ENCODE data around the gene TMEM170A. TPM values are rescaled to one million over a fixed set of nuclear protein-coding genes. Genes with fewer than 3 reads are reported as not detected.

The TMEM170A gene
- total RNA-seq, 1 experiment from 2014 or later, result 46.8 TPM

DNA sequence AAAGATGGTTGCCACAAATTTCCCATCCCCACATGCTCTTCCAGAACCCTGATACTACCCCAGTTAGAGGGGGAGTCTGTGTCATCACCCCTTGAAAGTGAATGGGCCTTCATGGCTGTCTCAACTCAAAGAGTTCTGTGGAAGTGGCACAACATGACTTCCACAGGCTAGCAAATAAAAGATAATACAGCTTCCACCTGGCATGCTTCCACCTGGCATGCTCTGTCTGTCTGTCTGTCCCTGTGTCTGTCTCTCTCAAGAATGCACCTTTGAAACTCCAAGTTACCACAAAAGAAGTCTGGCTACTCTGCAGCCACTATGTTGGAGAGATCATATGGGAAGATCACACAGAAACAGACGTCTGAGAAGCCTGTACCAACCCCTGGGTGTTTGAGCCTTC is 66.2 kb downstream of the TMEM170A start:
- no peaks in the 10 kb centered on the region for H3K27me3 Mint-ChIP-seq (ENCODE audit: low read depth)
- no peak overlapping the region for H3T11ph ChIP-seq (ENCODE audit: low read length)
- no peaks in the 10 kb centered on the region for H3K27me3 ChIP-seq (ENCODE audit: insufficient read depth, low read length)
- no peak overlapping the region for H3K27ac ChIP-seq (ENCODE audit: insufficient read length, low read depth, low read length)
- no peaks in the 10 kb centered on the region for H3K4me1 ChIP-seq (ENCODE audit: insufficient read depth, low read length)
- WGBS (ENCODE audit: extremely low coverage, insufficient read length, low lambda C conversion rate), result no CpG with 5 or more reads among the region's 1 CpG
- H3K36me3 Mint-ChIP-seq (ENCODE audit: insufficient read depth in 1 of 3, low read depth in 3 of 3), result peaks cover 15 to 34% (median 30%) of the 10 kb centered on the region in 3 experiments; a peak in 6 of 7 replicates
- H2BK12ac ChIP-seq (ENCODE audit: insufficient read length, low read depth, low read length), result no peak overlapping the region
- H3K14ac ChIP-seq (ENCODE audit: insufficient read depth, low read length), result no peak overlapping the region
- no peak overlapping the region for H3K9ac ChIP-seq (ENCODE audit: extremely low read depth, insufficient read length, low read length)
- H2AK5ac ChIP-seq (ENCODE audit: insufficient read length, low read length), result no peak overlapping the region
- TF ChIP-seq, protein P1, sequence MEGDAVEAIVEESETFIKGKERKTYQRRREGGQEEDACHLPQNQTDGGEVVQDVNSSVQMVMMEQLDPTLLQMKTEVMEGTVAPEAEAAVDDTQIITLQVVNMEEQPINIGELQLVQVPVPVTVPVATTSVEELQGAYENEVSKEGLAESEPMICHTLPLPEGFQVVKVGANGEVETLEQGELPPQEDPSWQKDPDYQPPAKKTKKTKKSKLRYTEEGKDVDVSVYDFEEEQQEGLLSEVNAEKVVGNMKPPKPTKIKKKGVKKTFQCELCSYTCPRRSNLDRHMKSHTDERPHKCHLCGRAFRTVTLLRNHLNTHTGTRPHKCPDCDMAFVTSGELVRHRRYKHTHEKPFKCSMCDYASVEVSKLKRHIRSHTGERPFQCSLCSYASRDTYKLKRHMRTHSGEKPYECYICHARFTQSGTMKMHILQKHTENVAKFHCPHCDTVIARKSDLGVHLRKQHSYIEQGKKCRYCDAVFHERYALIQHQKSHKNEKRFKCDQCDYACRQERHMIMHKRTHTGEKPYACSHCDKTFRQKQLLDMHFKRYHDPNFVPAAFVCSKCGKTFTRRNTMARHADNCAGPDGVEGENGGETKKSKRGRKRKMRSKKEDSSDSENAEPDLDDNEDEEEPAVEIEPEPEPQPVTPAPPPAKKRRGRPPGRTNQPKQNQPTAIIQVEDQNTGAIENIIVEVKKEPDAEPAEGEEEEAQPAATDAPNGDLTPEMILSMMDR (conservative IDR thresholded peaks at IDR 0.05), result no peak
- no peak overlapping the region for H2AFZ ChIP-seq (ENCODE audit: low read length)
- no peak overlapping the region for H2BK20ac ChIP-seq (ENCODE audit: low read depth, low read length, poor library complexity, severe bottlenecking)
- H3K4me2 ChIP-seq (ENCODE audit: insufficient read depth, insufficient read length, low read length), result no peak overlapping the region
- H3K23me2 ChIP-seq (ENCODE audit: insufficient read length, low read depth, low read length, poor library complexity, severe bottlenecking), result no peaks in the 10 kb centered on the region
- H4K8ac ChIP-seq (replicated peaks; ENCODE audit: insufficient read length, low read depth, low read length), result no peak overlapping the region
- H4K5ac ChIP-seq (ENCODE audit: insufficient read length, low read depth, low read length), result no peak overlapping the region
- no peaks in the 10 kb centered on the region for H3K79me1 ChIP-seq (ENCODE audit: insufficient read depth, low read depth, low read length, poor library complexity, severe bottlenecking)
- H3K4ac ChIP-seq (ENCODE audit: low read depth, low read length), result no peak overlapping the region
- H2BK5ac ChIP-seq (ENCODE audit: insufficient read length, low read length), result no peak overlapping the region
- H4K91ac ChIP-seq (ENCODE audit: insufficient read length, low read depth, low read length), result no peak overlapping the region
- H4K20me1 ChIP-seq (ENCODE audit: control insufficient read depth, insufficient read depth, insufficient read length), result no peaks in the 10 kb centered on the region
- no peak overlapping the region for H3K56ac ChIP-seq (ENCODE audit: insufficient read length, low read depth, low read length)
- no peak for DNase-seq
- no peak overlapping the region for H3K23ac ChIP-seq (ENCODE audit: insufficient read length, low read depth, low read length)
- H3K79me2 ChIP-seq (ENCODE audit: insufficient read depth, low read length), result no peaks in the 10 kb centered on the region
- H3K18ac ChIP-seq (ENCODE audit: insufficient read length, low read depth, low read length), result no peak overlapping the region
- H2BK15ac ChIP-seq (ENCODE audit: low read depth, low read length), result no peak overlapping the region
- H3K27ac Mint-ChIP-seq, result peak overlapping the region in 2 of 3 experiments; percentile 36 to 70; a peak in 2 of 7 replicates
- H3K4me1 Mint-ChIP-seq, result peaks cover 6 to 12% of the 10 kb centered on the region in 2 experiments
- no peaks in the 10 kb centered on the region for H3K9me3 Mint-ChIP-seq
- no peaks in the 10 kb centered on the region for H3K9me3 ChIP-seq (ENCODE audit: control insufficient read depth, low read depth, low read length)
- no peak overlapping the region for H3K4me3 Mint-ChIP-seq
- H2BK120ac ChIP-seq (ENCODE audit: low read depth, low read length, poor library complexity, severe bottlenecking), result no peak overlapping the region

All from H9 (cell line).